H9 (cell line): ENCODE data around the gene KRTAP10-11. TPM values are rescaled to one million over a fixed set of nuclear protein-coding genes. Genes with fewer than 3 reads are reported as not detected.

Experiments
- DNase-seq: peaks from one replicate; pipeline ENCODE4 v3.0.0-alpha.2; 2017
- H2AFZ ChIP-seq: one replicate; pipeline ENCODE4 v1.6.1; 2013; ENCODE audit warnings: mild to moderate bottlenecking, low read length, control low read depth, moderate library complexity
- H2AK5ac ChIP-seq: 2 replicates; pipeline ENCODE4 v1.6.1; 2013; ENCODE audit warnings: low read length, control low read depth, mixed read lengths; ENCODE audit not compliant: insufficient read length
- H2BK120ac ChIP-seq: one replicate; pipeline ENCODE4 v1.6.1; 2013; ENCODE audit warnings: low read depth, mild to moderate bottlenecking, low read length, control low read depth, inconsistent platforms; ENCODE audit not compliant: poor library complexity, severe bottlenecking
- H2BK12ac ChIP-seq: 2 replicates; pipeline ENCODE4 v1.6.1; 2013; ENCODE audit warnings: low read length, control low read depth, mixed read lengths, low read depth; ENCODE audit not compliant: insufficient read length
- H2BK15ac ChIP-seq: 2 replicates; pipeline ENCODE4 v1.6.1; 2013; ENCODE audit warnings: low read depth, low read length, control low read depth
- H2BK20ac ChIP-seq: one replicate; pipeline ENCODE4 v1.6.1; 2013; ENCODE audit warnings: low read depth, mild to moderate bottlenecking, low read length, control low read depth, inconsistent platforms; ENCODE audit not compliant: poor library complexity, severe bottlenecking
- H2BK5ac ChIP-seq: 2 replicates; pipeline ENCODE4 v1.6.1; 2013; ENCODE audit warnings: low read length, control low read depth, mixed read lengths; ENCODE audit not compliant: insufficient read length
- H3K14ac ChIP-seq: 2 replicates; pipeline ENCODE4 v1.6.1; 2013; ENCODE audit warnings: low read length, control low read depth; ENCODE audit not compliant: insufficient read depth
- H3K18ac ChIP-seq: 2 replicates; pipeline ENCODE4 v1.6.1; 2013; ENCODE audit warnings: low read depth, mild to moderate bottlenecking, mixed read lengths, low read length, control low read depth; ENCODE audit not compliant: insufficient read length
- H3K23ac ChIP-seq: 2 replicates; pipeline ENCODE4 v1.6.1; 2013; ENCODE audit warnings: low read length, control low read depth, mixed read lengths, low read depth; ENCODE audit not compliant: insufficient read length
- H3K23me2 ChIP-seq: 2 replicates; pipeline ENCODE4 v1.6.1; 2013; ENCODE audit warnings: low read depth, mild to moderate bottlenecking, mixed read lengths, low read length, control low read depth; ENCODE audit not compliant: insufficient read length, poor library complexity, severe bottlenecking
- H3K27ac ChIP-seq: 2 replicates; pipeline ENCODE4 v1.5.1; 2013; ENCODE audit warnings: low read length, control low read depth, mixed read lengths, low read depth; ENCODE audit not compliant: insufficient read length
- H3K27me3 ChIP-seq: 2 replicates; pipeline ENCODE4 v1.6.1; 2013; ENCODE audit warnings: low read length, control low read depth, inconsistent platforms; ENCODE audit not compliant: insufficient read depth
- H3K4ac ChIP-seq: 2 replicates; pipeline ENCODE4 v1.6.1; 2013; ENCODE audit warnings: low read depth, mild to moderate bottlenecking, control low read depth, inconsistent platforms, low read length, moderate library complexity
- H3K4me1 ChIP-seq: 2 replicates; pipeline ENCODE4 v1.6.1; 2013; ENCODE audit warnings: low read length, control low read depth, inconsistent platforms; ENCODE audit not compliant: insufficient read depth
- H3K4me2 ChIP-seq: 2 replicates; pipeline ENCODE4 v1.6.1; 2013; ENCODE audit warnings: low read length, control low read depth, mixed read lengths; ENCODE audit not compliant: insufficient read length, insufficient read depth
- H3K56ac ChIP-seq: 2 replicates; pipeline ENCODE4 v1.6.1; 2013; ENCODE audit warnings: low read depth, mild to moderate bottlenecking, mixed read lengths, low read length, control low read depth; ENCODE audit not compliant: insufficient read length
- H3K79me1 ChIP-seq: 2 replicates; pipeline ENCODE4 v1.6.1; 2013; ENCODE audit warnings: low read depth, mild to moderate bottlenecking, moderate library complexity, low read length, control low read depth, inconsistent platforms; ENCODE audit not compliant: insufficient read depth, poor library complexity, severe bottlenecking
- H3K79me2 ChIP-seq: 2 replicates; pipeline ENCODE4 v1.6.1; 2013; ENCODE audit warnings: low read length, control low read depth, inconsistent platforms; ENCODE audit not compliant: insufficient read depth
- H3K9ac ChIP-seq: 2 replicates; pipeline ENCODE4 v1.6.1; 2013; ENCODE audit warnings: low read length, control low read depth, mixed read lengths; ENCODE audit not compliant: insufficient read length; ENCODE audit errors: extremely low read depth
- H3K9me3 ChIP-seq: one replicate; pipeline ENCODE4 v1.6.1; 2013; ENCODE audit warnings: low read depth, low read length, inconsistent platforms; ENCODE audit not compliant: control insufficient read depth
- H3T11ph ChIP-seq: one replicate; pipeline ENCODE4 v1.6.1; 2013; ENCODE audit warnings: mild to moderate bottlenecking, low read length, control low read depth, inconsistent platforms
- H4K20me1 ChIP-seq: one replicate; pipeline ENCODE4 v1.6.1; 2013; ENCODE audit not compliant: control insufficient read depth, insufficient read length, insufficient read depth
- H4K5ac ChIP-seq: 2 replicates; pipeline ENCODE4 v1.6.1; 2013; ENCODE audit warnings: low read depth, mild to moderate bottlenecking, mixed read lengths, low read length, control low read depth; ENCODE audit not compliant: insufficient read length
- H4K8ac ChIP-seq: replicated peaks from 2 replicates; pipeline ENCODE4 v1.6.1; 2013; ENCODE audit warnings: low read length, control low read depth, mixed read lengths, low read depth; ENCODE audit not compliant: insufficient read length
- H4K91ac ChIP-seq: 2 replicates; pipeline ENCODE4 v1.6.1; 2013; ENCODE audit warnings: low read depth, mild to moderate bottlenecking, moderate library complexity, mixed read lengths, low read length, control low read depth; ENCODE audit not compliant: insufficient read length
- H3K27ac Mint-ChIP-seq, 3 experiments: 2 replicates in 2 of 3; 3 replicates in 1 of 3; pipeline ENCODE4 v1.8.0; 2020 to 2021; ENCODE audit warnings: mixed read lengths in 3 of 3, mild to moderate bottlenecking in 1 of 3, moderate library complexity in 1 of 3
- H3K27me3 Mint-ChIP-seq: 2 replicates; pipeline ENCODE4 v1.8.0; 2021; ENCODE audit warnings: low read depth, mild to moderate bottlenecking, moderate library complexity, mixed read lengths
- H3K36me3 Mint-ChIP-seq, 3 experiments: 2 replicates in 2 of 3; 3 replicates in 1 of 3; pipeline ENCODE4 v1.8.0; 2020 to 2021; ENCODE audit warnings: low read depth in 3 of 3, mixed read lengths in 3 of 3; ENCODE audit not compliant: insufficient read depth in 1 of 3
- H3K4me1 Mint-ChIP-seq, 2 experiments: 2 replicates each; pipeline ENCODE4 v1.8.0; 2020; ENCODE audit warnings: mixed read lengths in 2 of 2
- H3K4me3 Mint-ChIP-seq, 2 experiments: 2 replicates in 1 of 2; 3 replicates in 1 of 2; pipeline ENCODE4 v1.8.0; 2020 to 2021; ENCODE audit warnings: mild to moderate bottlenecking in 2 of 2, mixed read lengths in 2 of 2, moderate library complexity in 1 of 2
- H3K9me3 Mint-ChIP-seq, 2 experiments: 2 replicates in 1 of 2; 3 replicates in 1 of 2; pipeline ENCODE4 v1.8.0; 2020; ENCODE audit warnings: mild to moderate bottlenecking in 2 of 2, mixed read lengths in 2 of 2, moderate library complexity in 1 of 2
- CTCF ChIP-seq: fragments of 200-600 bp; sonication (generic); conservative IDR thresholded peaks from 3 replicates; pipeline ENCODE4 v1.8.0; 2021; ENCODE audit warnings: antibody characterized with exemption, mild to moderate bottlenecking
- WGBS: extraction: QIAGEN DNeasy Blood & Tissue Kit; methylation state at CpG from one replicate; pipeline ENCODE4 v1.1.7; 2013; ENCODE audit warnings: missing lambda C conversion rate, low lambda C conversion rate, mixed read lengths; ENCODE audit not compliant: insufficient read length; ENCODE audit errors: extremely low coverage; 5-methylcytosine and 5-hydroxymethylcytosine counted together
- total RNA-seq: library from RNA; stranded (reverse); gene quantifications from 2 replicates; pipeline ENCODE4 v1.2.1, GENCODE V29; 2021

KRTAP10-11 gene
- total RNA-seq, 1 experiment from 2014 or later, result not detected

- Histone ChIP-seq H3K23ac (no peak overlapping the region), H3K4me1 (no peaks in the 10 kb centered on the region), H2AK5ac (no peak overlapping the region), H3K9ac (no peak overlapping the region), H4K8ac (no peak overlapping the region), H2BK20ac (no peak overlapping the region), H2BK12ac (no peak overlapping the region), H2BK5ac (no peak overlapping the region), H3K56ac (no peak overlapping the region), H3K9me3 (no peaks in the 10 kb centered on the region), H4K5ac (no peak overlapping the region), H3K4me2 (no peak overlapping the region), H2BK15ac (no peak overlapping the region), H3K79me1 (no peaks in the 10 kb centered on the region), H3K14ac (no peak overlapping the region), H3T11ph (no peak overlapping the region), H4K91ac (no peak overlapping the region), H2BK120ac (no peak overlapping the region), H3K4ac (no peak overlapping the region), H3K18ac (no peak overlapping the region), H4K20me1 (no peaks in the 10 kb centered on the region), H3K23me2 (no peaks in the 10 kb centered on the region), H3K27me3 (no peaks in the 10 kb centered on the region), H2AFZ (no peak overlapping the region), H3K79me2 (no peaks in the 10 kb centered on the region), H3K27ac (no peak overlapping the region)
- H3K27me3 Mint-ChIP-seq, result peaks cover 4% of the 10 kb centered on the region; the same call in 1 of the 2 replicates
- no CpG with 5 or more reads among the region's 1 CpG for WGBS
- H3K4me1 Mint-ChIP-seq, result no peaks in the 10 kb centered on the region
- peaks cover 12 to 34% (median 17%) of the 10 kb centered on the region in 3 experiments for H3K36me3 Mint-ChIP-seq
- no peak overlapping the region for H3K4me3 Mint-ChIP-seq
- H3K27ac Mint-ChIP-seq, result no peak overlapping the region
- TF ChIP-seq CTCF, result no peak
- no peak for DNase-seq
- H3K9me3 Mint-ChIP-seq, result peaks cover 32 to 43% of the 10 kb centered on the region in 2 experiments
Measured at GRCh38 chr21:44667612-44668011, 21.4 kb downstream of the KRTAP10-11 start.
